Left ventricle myocardium superior (tissue), 1 donor: ENCODE measurements around the gene AATK. TPM values are rescaled to one million over a fixed set of nuclear protein-coding genes. Genes with fewer than 3 reads are reported as not detected.
"Not testable (repeated sequence)": the region's sequence is repeated elsewhere in the genome, so short reads cannot be mapped to it uniquely, and the experiment has no call there.

Experiments
- ATAC-seq: fragments of 200-7000 bp; cut with Tn5 transposase; one replicate; pipeline ENCODE4 v1.9.1; 2020; ENCODE audit warnings: mild to moderate bottlenecking, moderate library complexity
- DNase-seq: peaks from one replicate; pipeline ENCODE4 v3.0.0-alpha.2; 2020
- intact Hi-C: fragments of 100-400 bp; cut with micrococcal nuclease; formaldehyde crosslinking; loops from one replicate; pipeline ENCODE4 v1.11.0; 2022
- total RNA-seq: library from RNA; stranded (reverse); fragmentation: NEBNext Ultra II Directional; extraction: Animal tissue kit (Norgen Biotek cat#: 25700); gene quantifications from one replicate; pipeline ENCODE4 v1.2.1, GENCODE V29; 2021
- donor health status: DM: no; HTN: yes; CAD: no; lungs with severe emphysema.

The AATK gene
- total RNA-seq, 1 donor from 2014 or later, result 14.5 TPM

- ATAC-seq (no peak), DNase-seq (no peak)
- intact Hi-C loops, result no loop called here
Measured at GRCh38 chr17:81085420-81085911, 80.6 kb downstream of the AATK start.

DNA sequence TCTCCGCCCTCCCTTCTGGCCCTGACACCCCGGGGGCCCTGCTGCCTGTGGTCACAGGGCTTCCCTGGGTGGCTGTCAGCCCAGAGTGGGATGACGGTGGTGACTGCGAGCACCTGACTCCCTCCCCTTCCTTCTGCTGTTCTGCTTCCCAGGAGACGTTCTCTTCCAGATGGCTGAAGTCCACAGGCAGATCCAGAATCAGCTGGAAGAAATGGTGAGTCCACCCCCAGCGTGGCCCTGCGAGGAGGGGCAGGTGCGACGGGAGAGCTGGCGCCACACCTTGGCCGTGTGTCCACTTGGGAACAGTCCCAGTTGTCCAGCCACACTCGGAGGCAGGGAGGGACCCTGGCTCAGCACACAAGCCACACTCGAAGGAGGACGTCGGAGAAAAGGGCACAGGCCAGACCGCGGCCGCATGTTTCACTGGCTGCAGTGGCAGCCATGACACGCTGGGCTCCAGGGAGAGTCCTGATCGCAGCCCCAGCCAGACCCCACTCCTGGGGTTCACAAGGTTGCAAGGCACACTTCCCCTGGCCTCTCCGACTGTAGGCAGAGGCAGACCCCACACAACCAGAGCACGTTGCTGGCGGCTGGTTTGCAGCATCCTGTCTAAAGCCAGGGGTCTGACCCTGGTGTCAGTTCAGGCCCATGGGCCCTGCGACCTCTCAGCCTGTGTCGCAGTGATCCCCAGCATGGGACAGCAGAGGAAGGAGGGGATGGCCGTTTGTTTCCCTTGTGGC lies 81.2 kb downstream of the AATK start:
- intact Hi-C loops, result no loop called here

GRCh38 chr17:81083125-81083765 lies 82.8 kb downstream of the AATK start:
- intact Hi-C loops, result no loop called here
- ATAC-seq (peak; percentile 1), DNase-seq (peak; percentile 49)

More for the DNA sequence above, 81.2 kb downstream of the AATK start:
- ATAC-seq (peak; percentile 60), DNase-seq (peak; percentile 62)

DNA sequence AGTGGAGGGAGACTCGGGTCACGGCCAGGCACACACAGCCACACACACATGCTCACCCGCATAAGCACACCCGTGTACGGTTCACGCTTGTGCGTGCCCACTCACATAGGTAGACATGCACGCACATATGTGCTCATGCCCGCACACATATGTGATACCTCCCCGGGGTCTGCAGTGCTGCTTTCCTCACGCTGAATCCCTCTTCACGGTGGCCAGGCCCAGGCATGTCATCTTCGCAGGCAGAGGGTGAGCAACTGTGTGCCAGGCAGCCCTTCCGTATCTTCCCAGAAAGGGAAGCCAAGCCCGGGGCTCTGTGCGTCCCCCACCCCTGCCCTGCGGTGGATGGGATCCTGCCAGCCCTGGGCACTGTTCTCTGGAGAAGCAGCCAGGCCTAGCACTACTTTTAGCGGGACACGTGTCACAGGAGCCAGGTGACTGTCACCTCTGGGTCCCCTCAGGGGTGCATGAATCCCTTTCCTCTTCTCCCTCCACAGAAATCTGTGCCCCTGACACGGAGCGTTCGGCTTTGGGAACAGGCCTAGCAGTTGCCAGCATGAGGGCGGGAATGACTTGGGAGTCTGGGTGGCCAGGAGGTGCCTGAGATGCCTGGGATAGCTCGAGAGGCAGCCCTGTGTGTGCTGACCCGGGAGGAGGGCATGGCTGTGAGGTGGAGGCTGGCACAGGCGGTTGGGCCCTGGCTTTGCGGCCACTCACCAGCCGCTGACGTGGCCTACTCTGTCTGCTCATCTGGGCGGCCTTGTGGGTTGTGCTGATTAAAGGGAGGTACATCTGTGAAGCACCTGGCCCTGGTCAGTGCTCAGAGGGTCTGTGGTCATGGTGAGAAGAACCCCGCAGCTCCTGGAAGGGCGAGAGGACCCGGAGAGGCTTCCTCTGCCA lies 83.6 kb downstream of the AATK start:
- ATAC-seq, result peak; percentile 78
- peak; percentile 80 for DNase-seq
- intact Hi-C loops, result no loop called here

- no peak for DNase-seq
- no peak for ATAC-seq
- intact Hi-C loops, result no loop called here
Measured at GRCh38 chr17:81081222-81082176, 84.5 kb downstream of the AATK start.

DNA sequence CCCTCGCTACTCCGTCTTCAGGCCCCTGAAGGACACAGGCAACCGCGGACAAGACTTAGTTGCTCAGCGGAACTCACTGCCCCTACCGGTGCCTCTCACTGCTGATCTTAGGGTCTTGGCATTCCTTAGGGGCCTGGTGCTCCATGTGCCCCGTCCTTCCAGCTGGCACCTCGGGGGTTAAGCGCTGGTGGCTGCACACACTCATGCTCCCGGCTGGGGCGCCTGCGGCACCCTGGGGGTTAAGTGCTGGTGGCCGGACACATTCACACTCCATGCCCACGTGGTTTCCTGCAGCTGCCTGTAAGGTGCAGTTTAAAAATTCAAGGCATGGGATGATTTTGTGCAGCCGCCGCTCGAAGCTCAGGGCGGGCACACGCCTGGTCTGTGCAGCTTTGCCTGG lies 86.0 kb downstream of the AATK start:
- no peak for ATAC-seq
- intact Hi-C loops, result no loop called here
- no peak for DNase-seq

GRCh38 chr17:81078026-81078913 lies 87.8 kb downstream of the AATK start:
- ATAC-seq, DNase-seq, intact Hi-C loops: not testable (repeated sequence)

- DNase-seq (no peak), ATAC-seq (no peak)
- intact Hi-C loops, result no loop called here
Measured at GRCh38 chr17:81076141-81076679, 89.8 kb downstream of the AATK start.

DNA sequence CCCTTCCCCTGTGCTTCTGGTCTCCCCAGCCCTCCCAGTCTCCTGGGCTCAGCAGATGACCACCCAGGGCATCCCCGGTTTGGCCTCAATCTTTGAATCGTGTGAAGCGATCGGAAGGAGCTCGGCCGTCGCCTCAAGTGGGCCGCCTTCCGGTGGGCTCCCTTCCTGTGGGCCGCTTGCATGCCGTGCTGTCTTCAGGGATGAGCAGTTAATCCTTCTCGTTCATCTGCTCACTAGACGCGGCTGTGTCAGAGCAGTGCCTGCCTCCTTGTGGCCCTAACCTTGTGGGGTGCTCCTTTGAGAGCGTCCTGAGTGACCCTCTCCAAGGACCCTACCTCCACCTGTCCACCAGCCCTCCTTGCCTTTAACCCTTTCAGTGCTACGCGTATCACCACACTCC lies 90.7 kb downstream of the AATK start:
- DNase-seq, result no peak
- intact Hi-C loops, result no loop called here
- no peak for ATAC-seq

DNA sequence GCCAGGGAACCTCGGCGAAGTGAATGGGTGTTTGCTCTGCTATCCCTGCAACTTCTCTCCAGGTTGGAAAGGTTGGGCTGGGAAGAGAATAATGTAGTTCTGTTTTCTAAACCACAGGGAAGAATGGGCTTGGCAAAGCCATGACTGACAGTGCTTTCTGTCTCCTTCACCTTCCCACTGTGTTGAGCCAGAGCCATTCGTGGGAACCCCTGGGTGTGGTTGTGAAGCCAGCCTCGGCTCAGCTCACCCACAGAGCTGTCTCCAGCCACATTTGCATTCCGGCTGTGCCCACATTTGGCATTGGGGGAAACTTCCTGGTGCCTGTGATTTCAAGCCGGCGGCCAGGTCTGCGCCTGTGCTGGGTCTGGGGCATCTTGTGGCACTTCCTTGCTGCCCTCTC lies 91.1 kb downstream of the AATK start:
- DNase-seq, result no peak
- no peak for ATAC-seq

GRCh38 chr17:81073967-81074839 lies 91.8 kb downstream of the AATK start:
- ATAC-seq (no peak), DNase-seq (no peak)
- intact Hi-C loops, result no loop called here

More for the DNA sequence above, 91.1 kb downstream of the AATK start:
- intact Hi-C loops, result no loop called here

DNA sequence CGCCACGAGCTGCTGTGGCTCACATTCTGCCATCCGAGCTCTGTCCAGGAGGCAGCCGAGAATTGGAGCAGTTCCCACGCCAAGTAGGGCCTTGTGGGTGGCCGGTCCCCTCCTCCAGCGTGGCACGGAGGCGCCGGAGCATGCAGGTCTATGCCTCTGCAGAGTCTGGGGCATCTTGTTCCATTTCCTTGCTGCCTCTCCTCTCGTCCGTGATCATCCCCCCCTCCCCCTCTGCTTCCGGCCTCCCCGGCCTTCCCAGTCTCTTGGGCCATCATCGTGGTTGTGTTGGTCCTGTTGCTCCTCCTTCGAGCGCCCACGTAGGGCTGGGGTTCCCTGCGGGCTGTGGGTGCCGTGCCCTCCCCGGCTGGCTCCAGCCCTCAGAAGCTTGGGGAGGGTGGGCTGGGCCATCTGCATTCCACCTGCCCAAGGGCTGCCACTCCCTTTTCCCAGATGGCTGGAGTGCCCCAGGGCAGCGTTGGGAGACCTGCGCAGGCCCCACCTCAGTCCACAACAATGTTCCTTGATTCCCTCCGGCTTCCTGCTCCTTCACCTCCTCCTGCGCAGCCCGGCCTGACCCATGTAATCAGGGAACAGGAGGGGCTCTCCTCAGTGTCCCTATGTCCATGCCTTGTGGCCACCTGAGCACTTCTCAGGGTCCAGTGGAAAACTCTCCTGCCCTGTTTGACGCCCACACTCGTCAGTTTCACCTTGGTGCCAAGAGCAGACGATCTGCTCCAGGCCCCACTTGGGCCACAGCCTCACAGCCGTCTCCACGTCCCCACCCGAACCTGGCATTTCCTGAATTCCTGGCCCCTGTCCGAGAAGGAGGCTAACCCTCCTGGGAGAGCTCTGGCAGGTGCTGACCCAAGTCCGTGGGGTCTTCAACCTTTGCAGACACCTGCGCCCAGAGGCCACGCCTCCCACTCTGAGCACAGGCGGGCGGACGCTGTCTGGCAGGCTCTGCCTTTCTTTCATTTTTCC lies 94.0 kb downstream of the AATK start:
- no peak for DNase-seq
- ATAC-seq, result no peak
- intact Hi-C loops, result no loop called here

- ATAC-seq (no peak), DNase-seq (no peak)
- intact Hi-C loops, result no loop called here
Measured at GRCh38 chr17:81070541-81071246, 95.3 kb downstream of the AATK start.

DNA sequence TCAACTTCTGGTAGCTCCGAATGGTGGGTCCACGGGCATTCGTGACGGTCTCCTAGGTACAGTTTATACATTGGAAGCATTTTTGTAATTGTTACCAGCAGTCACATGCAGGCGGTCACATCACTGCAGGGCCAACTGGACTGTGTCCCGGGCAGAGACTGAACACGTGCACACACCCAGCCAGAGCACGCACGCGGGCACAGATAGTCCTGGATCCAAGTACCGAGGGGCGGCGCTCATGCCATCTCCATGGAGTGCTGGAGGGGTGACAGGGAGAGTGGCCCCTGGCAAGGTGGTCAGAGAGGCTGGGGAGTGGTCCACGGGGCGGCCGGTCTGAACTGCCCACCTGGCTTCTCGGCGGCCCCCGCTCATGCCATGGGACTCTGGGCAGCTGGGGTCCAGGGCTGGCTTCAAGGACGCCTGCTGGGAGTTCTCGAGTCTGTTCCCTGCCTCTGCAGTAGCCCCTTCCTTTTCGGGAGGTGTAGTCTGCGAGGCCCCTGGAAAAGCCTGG lies 96.8 kb downstream of the AATK start:
- peak; percentile 67 for ATAC-seq
- intact Hi-C loops, result no loop called here
- DNase-seq, result peak; percentile 71
